Daoy (cell line): ENCODE data around the gene DOCK4. TPM values are rescaled to one million over a fixed set of nuclear protein-coding genes. Genes with fewer than 3 reads are reported as not detected.

Experiments
- DNase-seq: peaks from one replicate; pipeline ENCODE4 v3.0.0-alpha.2; 2015; ENCODE audit warnings: low read depth
- total RNA-seq: library from RNA; depleted of rRNA; stranded (reverse); fragments of >200 nt; shearing (Covaris generic); gene quantifications from 2 replicates; pipeline ENCODE4 v1.2.3, GENCODE V29; 2014

Gene DOCK4
- total RNA-seq, 1 experiment from 2014 or later, result 17.2 TPM

DNA sequence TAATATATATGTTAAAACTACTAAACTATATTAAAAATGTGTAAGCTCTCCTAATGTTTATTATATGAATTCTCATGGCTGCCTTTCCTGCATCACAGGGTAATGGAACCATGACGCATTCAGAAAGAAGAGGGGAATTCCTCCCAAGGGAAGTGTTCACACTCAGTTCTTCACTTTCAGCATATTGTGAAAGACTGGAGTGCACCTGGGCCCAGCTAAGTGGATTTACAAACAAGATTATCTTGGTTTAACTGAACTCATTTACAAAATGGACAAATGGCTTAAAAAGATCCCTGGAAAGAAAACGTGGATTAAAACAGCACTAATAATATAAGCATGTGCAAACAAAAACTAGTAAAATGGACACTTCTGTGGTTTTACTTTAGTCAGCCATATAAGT, 149.8 kb downstream of the DOCK4 start:
- DNase-seq, result peak; percentile 85

DNA sequence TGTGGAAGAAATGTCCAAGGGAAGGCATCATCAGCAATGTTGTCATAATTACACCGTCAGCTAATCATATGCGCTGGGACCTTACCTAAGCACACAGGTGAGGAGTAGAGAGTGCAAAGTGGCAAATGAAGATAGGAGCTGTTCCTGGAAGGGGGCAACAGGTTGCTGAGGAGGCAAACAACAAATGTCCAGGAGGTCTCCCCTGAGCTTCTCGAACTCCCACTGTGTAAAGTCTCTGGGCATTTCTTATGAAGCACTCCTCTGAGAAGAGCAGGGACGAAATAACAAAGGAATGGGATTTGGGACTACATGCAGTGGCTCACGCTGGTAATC, 152.5 kb downstream of the DOCK4 start:
- DNase-seq, result no peak

DNA sequence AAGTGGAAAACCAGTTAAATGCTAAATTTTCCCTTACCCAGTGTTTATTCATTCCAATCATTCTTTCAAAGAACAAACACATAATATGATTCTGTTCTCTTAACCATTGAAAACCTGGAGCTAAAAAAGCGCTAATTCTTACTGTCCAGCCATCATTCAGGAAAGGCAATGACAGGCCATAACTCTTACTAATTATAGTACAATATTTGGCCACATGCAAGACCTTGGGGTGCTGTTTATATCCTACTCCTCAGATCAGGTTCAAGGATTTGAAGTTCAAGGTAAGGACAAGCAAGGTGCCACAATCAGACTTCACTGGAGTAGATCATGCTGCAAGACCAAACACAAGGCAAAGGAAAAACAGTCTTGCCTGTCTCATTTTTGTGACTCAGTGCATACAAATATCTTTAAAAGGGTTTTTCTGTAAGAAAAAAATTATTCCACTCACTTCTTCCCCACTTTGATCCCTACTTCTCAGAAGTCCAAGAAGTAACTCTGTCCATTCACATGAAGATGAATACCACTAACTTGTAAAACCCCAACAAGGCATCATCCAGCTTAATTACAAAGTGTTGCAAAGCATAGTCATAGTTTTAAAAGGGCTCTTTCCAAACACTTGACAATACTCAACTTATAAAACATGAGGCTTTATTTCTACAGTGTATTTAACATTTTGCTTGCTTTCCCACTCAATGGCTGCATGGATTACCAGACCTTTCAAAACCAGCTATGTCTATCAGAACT, 153.0 kb downstream of the DOCK4 start:
- no peak for DNase-seq

DNA sequence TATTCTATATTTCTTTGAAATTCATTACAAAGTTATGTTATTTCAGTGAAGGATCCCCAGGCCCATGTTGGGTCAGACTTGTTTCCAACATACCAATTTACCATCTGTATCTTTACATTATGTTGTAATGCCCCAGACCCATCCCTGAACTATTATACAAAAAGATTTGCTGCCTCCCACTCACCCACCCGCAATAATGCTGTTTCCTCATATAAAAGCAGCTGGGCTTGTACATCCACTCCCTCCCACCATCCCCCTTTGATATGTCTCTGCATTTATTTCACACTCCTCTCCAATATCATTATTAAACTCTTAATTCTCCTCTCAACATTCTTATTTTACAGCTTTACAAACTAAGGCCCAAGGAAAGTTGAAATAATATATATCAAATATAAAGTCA, 153.7 kb downstream of the DOCK4 start:
- DNase-seq, result no peak

DNA sequence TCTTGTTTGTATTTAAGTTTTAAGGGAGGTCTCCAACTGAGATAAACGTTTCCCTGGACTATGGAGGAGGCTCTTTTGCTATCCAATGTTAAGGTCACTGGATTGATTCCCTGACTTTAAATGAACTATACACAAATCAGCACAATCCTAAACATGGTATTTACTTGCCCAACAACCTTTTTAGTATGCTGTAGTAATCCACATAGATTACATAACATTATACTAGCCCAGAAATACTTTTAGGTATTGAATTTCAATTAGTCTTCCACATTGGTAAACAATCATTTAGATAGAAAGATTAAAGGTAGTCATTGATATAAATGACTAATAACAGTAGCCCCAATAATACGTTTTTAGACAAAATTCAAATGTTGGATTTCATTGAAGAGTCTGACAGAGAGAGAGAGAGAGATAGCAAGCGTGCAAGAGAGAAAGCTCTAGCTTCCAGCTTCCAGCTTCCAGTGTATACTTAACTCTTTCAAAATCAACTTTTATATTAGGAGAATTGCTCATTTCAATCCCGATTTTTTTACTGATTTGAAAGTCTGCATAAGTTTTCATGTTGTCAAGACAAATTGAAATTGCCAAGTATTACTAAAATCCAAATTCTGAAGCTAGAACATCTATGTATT, 155.8 kb downstream of the DOCK4 start:
- no peak for DNase-seq

DNA sequence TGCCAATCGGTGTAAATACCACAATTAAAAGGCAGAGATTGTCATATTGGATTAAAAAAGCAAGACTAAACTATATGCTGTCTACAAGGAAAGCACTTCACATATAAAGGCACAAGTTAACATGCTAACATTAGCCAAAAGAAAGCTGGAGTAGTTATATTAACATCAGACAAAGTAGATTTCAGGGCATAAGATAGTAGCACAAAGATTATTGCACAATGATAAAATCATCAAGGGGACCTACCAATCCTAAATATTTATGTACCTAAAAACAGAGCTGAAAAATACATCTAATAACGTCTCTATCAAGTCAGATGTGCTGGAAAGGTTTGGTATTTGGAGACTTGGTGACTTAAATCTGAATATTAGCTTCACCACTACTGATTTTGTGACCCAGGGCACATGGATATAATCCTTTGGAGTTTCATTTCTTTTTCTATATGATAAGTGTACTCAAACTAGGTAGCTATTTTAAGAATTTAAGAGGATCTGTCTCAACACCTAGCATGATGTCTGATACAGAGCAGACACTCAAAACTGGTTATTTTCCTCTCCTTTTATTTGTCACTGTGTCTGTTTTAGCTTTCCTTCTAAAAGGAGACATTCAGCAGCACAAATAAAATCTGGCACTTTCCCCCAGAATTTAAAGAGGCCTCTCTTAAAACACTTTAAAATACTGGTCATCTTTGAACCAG, 156.5 kb downstream of the DOCK4 start:
- DNase-seq, result no peak

DNA sequence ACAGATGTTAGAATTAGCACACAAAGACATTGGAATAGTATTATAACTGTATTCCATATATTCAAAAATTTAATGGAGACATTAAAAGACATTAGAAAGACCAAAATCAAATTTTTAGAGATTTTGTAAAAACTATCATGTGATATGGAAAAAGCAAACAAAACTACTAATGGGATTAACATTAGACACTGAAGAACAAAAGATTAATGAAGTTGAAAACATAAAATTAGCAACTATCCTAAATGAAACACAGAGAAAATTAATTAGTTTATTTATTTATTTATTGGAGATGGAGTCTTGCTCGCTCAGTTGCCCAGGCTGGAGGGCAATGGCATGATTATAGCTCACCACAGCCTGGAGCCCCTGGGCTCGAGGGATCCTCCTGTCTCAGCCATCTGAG, 158.8 kb downstream of the DOCK4 start:
- no peak for DNase-seq

DNA sequence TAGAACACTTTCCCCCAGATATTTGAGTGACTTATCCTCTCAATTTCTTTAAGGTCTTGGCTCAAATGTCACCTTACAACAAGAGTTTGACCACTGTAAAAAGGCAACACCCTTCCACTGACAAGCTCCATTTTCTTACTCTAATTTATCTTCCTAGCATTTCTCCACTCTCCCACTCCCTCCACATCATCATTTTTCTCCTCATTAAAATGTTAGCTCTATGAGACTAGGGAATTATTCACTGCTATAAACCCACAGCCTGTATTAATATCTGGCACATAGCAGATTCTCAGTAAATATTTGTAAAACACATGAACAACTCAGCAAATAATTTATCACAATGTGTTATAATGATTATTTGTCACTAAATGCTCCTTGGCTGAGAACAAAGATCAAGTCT, 161.0 kb downstream of the DOCK4 start:
- DNase-seq, result no peak

DNA sequence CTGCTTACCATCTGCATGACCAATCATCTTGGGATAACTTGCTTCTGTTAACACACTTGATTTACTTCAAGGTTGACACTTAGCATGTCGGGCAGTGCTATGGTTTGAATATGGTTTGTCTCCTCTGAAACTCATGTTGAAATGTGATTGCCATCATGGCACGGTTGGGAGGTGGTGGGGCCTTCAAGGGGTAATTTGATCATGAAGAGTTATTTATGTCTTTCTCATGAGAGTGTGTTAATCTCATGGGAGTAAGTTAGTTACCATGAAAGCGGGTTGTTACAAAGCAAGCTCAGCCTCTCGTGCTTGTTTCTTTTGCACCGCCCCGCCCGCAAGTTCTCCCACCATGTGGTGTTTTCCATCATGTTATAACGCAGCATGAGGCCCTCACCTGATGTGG, 163.6 kb downstream of the DOCK4 start:
- DNase-seq, result no peak

DNA sequence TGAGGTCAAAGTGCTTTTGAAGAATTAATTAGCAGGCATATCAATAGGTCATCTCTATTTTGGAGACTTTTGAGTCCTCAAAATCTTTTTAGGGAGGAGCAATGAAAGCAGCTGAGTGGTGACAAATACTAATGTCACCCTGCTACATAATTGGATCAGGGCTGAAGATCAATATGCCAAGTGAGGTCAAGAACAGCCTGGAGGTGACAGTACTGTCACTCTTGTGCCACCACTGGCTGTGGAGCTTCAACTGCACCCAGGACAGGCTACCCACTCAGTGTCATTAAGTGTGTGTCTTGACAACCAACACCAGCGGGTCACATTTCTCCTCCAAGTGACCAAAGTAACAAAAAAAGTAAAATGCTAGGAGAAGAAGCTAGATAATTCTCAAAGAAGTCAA, 167.8 kb downstream of the DOCK4 start:
- no peak for DNase-seq

DNA sequence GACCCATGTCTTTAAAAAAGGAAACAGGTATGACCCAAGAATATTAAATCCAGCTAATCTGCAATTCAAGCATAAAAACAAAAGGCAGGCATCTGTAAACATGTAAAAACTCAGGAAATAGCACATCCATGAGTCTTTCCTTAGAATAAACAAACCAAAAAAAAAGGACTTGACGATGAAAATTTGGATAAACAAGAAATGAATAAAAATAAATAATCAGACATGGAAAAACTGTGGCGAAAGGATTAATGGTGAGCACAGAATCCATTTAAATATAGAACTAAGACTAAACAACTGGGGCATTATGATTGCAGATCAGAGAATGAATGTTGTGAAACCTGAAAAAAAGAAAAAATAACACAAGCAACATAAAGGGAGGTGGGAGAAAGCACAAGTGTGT, 170.1 kb downstream of the DOCK4 start:
- DNase-seq, result no peak

DNA sequence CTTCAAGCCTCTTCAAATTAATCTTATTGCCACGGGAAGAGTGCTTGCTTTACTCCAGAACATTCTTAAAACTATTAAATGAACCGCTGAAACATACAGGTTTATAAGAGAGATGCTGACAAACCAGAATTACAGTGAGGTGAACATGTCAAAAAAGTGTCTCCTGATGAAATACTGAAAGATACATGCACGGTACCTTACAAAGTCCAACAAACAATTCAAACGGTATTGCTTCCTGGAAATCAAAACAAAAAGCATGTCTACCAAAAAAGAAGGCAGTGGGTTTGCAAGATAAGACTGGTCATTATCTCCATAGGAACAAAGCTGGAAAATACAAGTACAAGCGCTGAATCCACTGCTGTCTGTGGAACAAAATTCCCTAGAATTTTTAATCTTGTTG, 174.5 kb downstream of the DOCK4 start:
- DNase-seq, result no peak

DNA sequence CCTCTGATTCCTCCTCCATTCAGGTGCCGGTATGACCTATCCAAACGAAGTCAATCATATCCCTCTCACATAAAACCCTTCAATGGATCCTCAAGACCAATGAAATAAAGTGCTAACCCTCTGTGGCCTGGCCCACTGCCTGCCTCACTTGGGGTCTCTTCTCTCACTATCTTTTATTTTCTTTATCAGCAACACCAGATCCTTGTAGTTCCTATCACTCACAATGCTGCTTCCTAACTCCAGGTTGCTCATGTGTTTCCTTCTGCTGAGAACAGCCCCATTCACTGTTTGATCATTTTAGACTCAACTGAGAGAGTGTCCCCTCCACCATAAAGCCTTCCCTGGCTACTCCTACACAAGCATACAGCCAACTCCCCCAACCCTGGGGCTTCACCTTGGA, 180.6 kb downstream of the DOCK4 start:
- DNase-seq, result no peak

DNA sequence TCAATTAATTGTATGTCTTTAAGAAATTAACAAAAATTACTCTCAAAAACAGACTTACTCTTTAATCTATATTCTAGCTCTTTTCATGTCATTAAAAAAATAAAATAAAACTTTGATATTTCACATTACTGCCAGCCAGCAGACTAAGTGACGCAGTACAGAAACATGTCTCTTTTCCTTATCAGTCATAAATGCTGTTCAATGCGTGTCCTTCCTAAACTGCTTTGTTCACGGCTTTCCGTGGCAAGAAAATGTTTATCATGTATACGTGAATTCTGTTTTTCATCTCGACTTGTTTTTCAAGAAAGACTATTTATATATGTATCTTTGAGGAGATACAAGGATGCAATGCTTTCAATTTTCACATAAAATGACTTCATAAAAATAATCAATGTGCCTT, 182.4 kb downstream of the DOCK4 start:
- DNase-seq, result no peak

DNA sequence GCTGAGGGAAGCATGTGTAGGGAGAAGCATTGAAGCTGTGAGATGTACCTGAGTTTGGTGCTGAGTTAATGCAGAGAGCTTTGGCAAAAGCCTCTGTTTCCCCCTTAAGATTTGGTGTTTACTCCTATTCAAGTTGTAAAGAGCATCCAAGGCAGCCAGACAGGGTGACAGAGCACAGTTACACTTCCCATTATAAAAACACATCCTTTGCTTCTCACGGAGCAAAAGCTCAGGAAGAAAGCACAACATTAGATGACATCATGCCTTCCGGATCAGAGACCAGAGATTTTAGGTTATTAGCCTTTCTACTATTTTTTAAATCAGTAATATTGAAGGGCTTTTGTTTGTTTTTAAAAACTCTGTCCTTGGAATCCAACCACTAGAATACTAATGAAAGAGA, 182.9 kb downstream of the DOCK4 start:
- DNase-seq, result no peak

DNA sequence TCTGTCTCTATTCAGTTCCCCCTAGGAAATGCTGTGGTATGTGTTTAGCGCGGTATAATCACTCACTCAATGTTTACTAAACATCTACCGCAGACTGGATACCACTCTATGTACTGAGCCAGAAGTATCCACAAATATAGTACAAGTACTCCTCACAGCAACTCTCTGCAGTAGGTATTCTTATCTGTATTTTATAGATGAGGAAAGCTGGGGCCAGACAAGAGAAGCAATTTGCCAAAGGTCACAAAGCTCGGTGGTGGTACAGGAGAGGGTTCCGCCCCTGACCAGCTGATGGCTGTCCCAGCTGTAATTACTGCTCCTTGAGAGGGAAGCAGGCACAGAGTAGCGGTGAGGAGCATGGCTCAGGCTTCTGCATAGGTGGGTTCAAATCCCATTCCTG, 184.1 kb downstream of the DOCK4 start:
- DNase-seq, result no peak

DNA sequence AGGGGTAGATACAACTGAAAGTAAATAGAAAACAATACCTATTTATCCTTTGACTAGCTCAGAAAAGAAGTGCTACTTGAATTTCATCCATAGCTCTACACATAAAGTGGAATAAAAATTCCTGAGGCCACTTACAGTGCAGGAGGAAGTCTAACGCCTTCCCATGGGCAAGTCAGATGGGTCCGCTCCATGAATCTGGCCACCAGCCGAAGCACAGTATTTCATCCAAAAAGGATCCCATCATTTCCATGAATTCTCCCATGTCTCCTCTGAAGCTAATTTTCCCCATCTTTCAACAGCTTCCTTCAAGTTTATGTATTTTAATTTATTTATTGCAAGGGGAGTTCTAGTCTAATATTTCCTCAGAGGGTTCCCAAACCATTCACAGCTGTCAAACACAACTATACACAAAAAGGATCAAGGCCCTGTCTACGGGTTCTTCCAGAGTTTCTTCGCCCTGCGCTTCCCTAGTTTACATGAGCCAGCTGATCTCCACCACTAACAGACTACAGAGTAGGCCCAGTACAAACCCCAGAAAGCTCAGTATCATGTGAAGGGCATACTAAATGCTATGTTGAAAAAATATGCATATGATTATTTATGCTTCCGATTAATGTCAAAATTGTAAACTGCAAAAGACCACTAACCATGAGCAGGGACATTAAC, 184.7 kb downstream of the DOCK4 start:
- DNase-seq, result no peak

DNA sequence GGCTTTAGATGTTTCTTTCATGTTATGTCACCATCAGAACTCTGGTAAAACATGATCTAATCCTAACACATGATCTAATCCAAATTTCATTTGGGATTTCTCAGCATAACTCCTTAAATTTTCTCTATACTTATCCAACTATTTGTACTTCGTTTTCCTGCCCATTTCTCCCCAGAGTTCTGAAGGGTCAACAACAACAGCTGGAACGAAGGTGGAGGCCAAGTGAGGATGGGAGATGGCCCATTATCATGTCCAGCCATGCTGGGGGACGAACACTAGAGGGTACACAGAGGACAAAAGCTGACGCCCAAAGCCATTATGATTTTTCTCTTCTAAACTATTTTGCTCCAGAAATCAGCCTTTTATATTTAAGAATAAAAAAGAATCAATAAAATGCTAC, 185.4 kb downstream of the DOCK4 start:
- no peak for DNase-seq

DNA sequence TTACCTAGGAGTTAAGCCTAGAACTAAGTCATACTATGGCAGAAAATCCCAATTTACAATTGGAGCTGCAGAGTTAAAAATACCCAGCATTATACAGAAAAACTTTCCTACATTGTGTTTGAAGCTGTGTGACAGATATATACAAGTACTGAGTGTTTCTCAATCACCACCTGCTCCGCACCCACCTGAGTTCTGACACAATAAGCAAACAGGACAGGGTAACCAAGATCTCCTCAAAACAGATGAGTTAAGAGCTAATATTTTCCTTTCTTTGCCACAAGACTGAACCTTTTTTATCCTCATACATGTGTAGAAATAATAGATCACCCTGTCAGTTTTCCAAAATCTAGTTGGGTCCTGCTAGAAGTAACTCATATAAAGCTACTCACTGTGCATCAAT, 186.3 kb downstream of the DOCK4 start:
- no peak for DNase-seq

DNA sequence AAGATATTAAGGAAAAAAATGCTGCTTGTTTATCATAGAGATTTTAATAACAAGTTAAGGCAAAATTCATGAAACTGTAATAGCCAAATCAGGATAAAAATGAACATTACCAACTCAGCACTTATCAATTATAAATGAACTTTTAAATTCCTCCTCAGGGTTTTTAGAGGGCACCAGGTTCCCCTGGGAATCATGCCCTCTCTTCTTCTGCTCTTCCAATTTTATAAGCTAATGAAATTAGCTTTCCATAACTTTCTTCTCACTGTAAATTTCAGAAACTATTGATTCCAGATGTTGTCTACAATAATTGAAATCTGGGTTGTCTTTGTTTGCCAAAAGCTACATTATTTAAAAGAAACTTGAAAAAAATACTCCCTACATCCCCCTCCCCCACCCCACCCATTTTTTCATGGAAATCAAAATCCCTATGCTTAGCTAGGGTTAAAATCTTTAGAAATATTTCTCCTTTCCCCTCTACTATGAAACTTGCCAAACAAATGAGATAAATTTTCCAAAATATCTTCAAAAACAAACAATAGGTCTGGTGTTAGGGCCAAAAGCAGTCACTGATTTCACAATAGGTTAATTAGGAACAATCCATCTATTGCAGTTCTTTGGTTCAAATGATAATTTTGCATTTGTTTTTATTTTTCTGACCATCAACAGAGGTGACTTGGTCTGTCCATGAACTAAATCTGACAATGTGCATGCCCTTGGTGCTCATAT, 187.7 kb downstream of the DOCK4 start:
- DNase-seq, result no peak

DNA sequence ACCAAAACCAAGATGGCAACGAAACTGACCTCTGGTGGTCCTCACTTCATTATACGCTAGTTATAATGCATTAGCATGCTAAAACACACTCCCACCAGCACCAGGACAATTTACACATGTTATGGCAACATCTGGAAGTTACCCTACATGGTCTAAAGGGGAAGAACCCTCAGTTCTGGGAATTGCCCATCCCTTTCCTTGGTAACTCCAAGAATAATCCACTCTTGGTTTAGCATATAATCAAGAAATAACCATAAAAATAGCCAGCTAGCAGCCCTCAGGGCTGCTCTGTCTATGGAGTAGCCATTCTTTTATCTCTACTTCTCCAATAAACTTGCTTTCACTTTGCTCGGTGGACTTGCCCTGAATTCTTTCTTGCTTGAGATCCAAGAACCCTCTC, 191.1 kb downstream of the DOCK4 start:
- DNase-seq, result no peak

DNA sequence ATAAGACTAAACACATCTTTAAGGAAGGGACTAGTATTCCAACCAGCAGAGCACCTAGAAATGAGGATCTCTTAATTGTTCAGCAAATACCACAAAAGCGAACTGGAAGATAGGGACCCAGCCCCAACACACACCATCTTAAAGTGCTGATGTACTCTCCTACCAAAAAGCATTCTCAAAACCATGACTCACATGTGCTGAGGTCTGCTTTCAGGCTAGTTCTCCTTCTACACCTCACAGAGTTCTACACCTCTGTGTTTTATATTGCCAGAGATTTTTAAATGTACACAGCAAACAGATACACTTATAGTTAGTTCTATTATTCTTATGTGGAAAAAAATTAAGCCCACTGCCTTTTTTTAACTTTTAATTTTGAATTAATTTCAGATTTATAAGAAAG, 191.9 kb downstream of the DOCK4 start:
- no peak for DNase-seq
